Measurements from ENCODE around the gene PTPRN2.

- TF ChIP-seq CHD2 (IDR thresholded peaks at IDR 0.05; ENCODE audit: low read length, partially characterized antibody) (no peak), CTCF (IDR thresholded peaks at IDR 0.05) (no peak), RAD21 (IDR thresholded peaks at IDR 0.05; ENCODE audit: low read length) (no peak), FOXM1 (IDR thresholded peaks at IDR 0.05; ENCODE audit: low read depth) (no peak), RCOR1 (IDR thresholded peaks at IDR 0.05; ENCODE audit: low read length) (no peak), EP300 (IDR thresholded peaks at IDR 0.05; ENCODE audit: borderline replicate concordance in 1 of 2, low read depth in 1 of 2, low read length in 1 of 2) (no peak), USF2 (IDR thresholded peaks at IDR 0.05; ENCODE audit: borderline replicate concordance, low read depth, low read length) (no peak), REST (IDR thresholded peaks at IDR 0.05; ENCODE audit: low read depth, low read length) (no peak), ZBTB33 (IDR thresholded peaks at IDR 0.05; ENCODE audit: borderline replicate concordance, low read depth) (no peak)
Measured at GRCh38 chr7:158308001-158308400, 279.6 kb downstream of the PTPRN2 start.
